ENCODE results near the gene PTPRC. TPM values are rescaled to one million over a fixed set of nuclear protein-coding genes. Genes with fewer than 3 reads are reported as not detected.
A peak's percentile ranks its signal among the peaks of the same experiment; 100 is the strongest.

Gene PTPRC
- total and polyA plus RNA-seq, 4 experiments from 2014 or later = 915 to 1,019 (median 980) TPM

DNA sequence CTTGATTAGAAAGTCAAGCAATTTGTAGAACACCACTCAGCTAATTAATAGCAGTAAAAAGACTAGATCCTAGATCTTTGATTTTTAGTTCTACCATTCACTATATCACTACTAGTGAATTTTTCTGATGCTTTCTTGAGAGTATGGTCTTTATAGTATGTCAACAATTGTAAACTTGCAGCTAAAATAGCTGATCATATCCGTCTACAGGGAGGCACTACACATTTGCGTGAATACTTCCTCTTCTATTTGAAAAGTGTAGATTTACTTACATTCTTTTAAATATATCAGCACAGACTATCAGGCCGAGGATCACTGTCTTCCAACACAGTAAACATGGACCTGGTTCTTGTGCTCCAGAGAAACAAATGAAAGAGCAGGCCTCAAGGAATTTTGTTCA lies 18.6 kb upstream of the PTPRC start:
- peak overlapping the region; percentile 73 to 92 (median 85) for H3K4me3 Mint-ChIP-seq
- POLR2A ChIA-PET (ENCODE audit: partially characterized antibody) = interaction anchor here (0.6 to 7.4 kb wide), 27 partner anchors 12 to 845 kb away, joined by 3 to 494 read pairs (median 20); partner anchors contain the start of genes DENND1B and PTPRC
- no peaks in the 10 kb centered on the region for H3K36me3 ChIP-seq (ENCODE audit: insufficient read depth, low read length)
- H3K4me1 Mint-ChIP-seq = peaks cover 62 to 88% (median 78%) of the 10 kb centered on the region in 4 donors
- CTCF ChIA-PET (ENCODE audit: partially characterized antibody) = interaction anchor here (0.8 to 5.1 kb wide), 28 partner anchors 9 to 153 kb away, joined by 3 to 93 read pairs (median 6); partner anchors contain the start of gene PTPRC
- H3K9me3 ChIP-seq (ENCODE audit: control insufficient read depth in 1 of 2, low read length in 2 of 2) = no peaks in the 10 kb centered on the region
- peaks cover 0 to 2% (median 0%) of the 10 kb centered on the region in 8 donors for H3K9me3 Mint-ChIP-seq
- intact Hi-C loops (cut with micrococcal nuclease) = loop anchor here (2.0 kb wide), 1 partner anchor 63 kb away; no protein-coding TSS in a partner anchor
- H3K27ac ChIP-seq (ENCODE audit: low read depth, low read length) = peak overlapping the region; percentile 73
- no peak for DNase-seq
- no peaks in the 10 kb centered on the region for H3K36me3 Mint-ChIP-seq
- no peaks in the 10 kb centered on the region for H3K27me3 Mint-ChIP-seq
- no peaks in the 10 kb centered on the region for H3K27me3 ChIP-seq (ENCODE audit: insufficient read depth, low read length)
- H3K27ac Mint-ChIP-seq = peak overlapping the region; percentile 91 to 98 (median 95)
- H3K4me1 ChIP-seq (ENCODE audit: insufficient read depth, low read length) = peaks cover 100% of the 10 kb centered on the region
- H3K4me3 ChIP-seq (ENCODE audit: low read length in 2 of 2) = peak overlapping the region; percentile 18 to 59

DNA sequence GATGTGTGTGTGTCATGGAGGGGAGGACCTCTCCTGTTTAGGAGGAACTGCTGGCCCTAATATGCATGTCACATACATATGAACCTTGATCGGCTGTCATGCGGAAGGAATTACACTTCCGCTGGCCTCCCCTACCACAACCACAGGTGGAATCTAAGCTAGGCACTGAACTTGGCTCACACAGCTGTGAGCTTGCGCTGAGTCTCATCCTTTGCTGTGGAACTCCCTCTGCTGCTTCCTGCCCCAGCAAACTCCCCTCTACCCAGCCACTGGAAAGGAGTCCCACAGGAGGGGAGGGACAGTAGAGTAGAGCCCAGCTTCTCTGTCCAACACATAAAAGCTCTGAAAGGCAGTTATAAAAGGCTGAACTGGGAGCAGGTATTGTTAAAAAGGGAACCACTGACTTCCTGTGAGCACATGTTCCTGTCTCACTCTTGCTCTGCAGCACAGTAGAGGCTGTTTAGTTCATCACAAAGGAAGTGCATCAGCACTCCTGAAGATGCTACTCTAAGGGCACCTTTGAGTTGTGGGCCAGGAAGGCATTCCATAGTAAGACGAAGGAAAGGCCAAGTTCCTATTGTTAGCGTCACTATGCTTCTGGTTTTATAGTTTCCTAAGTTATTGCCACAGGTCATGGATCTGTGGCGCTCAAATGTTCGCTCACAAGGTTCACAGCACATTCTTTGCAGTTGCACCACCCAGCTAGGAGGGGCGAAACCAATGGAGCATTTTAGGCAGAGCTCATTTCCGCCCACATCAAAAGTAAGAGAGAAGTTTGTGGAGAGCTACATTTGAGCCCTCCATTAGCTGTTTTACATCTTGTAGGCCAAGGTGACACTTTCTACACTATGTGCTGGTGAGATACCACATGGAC lies 17.7 kb upstream of the PTPRC start:
- Histone ChIP-seq H3K27ac (ENCODE audit: low read depth, low read length) (peak overlapping the region; percentile 73), H3K36me3 (ENCODE audit: insufficient read depth, low read length) (no peaks in the 10 kb centered on the region), H3K4me3 (ENCODE audit: low read length in 2 of 2) (peak overlapping the region; percentile 18 to 59), H3K9me3 (ENCODE audit: control insufficient read depth in 1 of 2, low read length in 2 of 2) (no peaks in the 10 kb centered on the region), H3K27me3 (ENCODE audit: insufficient read depth, low read length) (no peaks in the 10 kb centered on the region), H3K4me1 (ENCODE audit: insufficient read depth, low read length) (peaks cover 100% of the 10 kb centered on the region)
- DNase-seq = peak; percentile 77 to 87 (median 80)
- H3K27ac Mint-ChIP-seq = peak overlapping the region; percentile 91 to 98 (median 95)
- ChIA-PET CTCF (ENCODE audit: partially characterized antibody) (interaction anchor here (0.7 to 5.1 kb wide), 23 partner anchors 10 to 101 kb away, joined by 3 to 93 read pairs (median 9); partner anchors contain the start of gene PTPRC), POLR2A (ENCODE audit: partially characterized antibody) (interaction anchor here (0.8 to 7.4 kb wide), 31 partner anchors 8 to 846 kb away, joined by 3 to 494 read pairs (median 14); partner anchors contain the start of genes DENND1B and PTPRC)
- intact Hi-C loops (cut with micrococcal nuclease) = loop anchor here (1.0 to 2.0 kb wide), 7 partner anchors 8 to 98 kb away; partner anchors contain the start of gene PTPRC
- H3K4me3 Mint-ChIP-seq = peak overlapping the region; percentile 73 to 92 (median 85)
- no peaks in the 10 kb centered on the region for H3K27me3 Mint-ChIP-seq
- H3K36me3 Mint-ChIP-seq = no peaks in the 10 kb centered on the region
- peaks cover 62 to 88% (median 79%) of the 10 kb centered on the region in 4 donors for H3K4me1 Mint-ChIP-seq
- peaks cover 0 to 2% (median 0%) of the 10 kb centered on the region in 8 donors for H3K9me3 Mint-ChIP-seq

DNA sequence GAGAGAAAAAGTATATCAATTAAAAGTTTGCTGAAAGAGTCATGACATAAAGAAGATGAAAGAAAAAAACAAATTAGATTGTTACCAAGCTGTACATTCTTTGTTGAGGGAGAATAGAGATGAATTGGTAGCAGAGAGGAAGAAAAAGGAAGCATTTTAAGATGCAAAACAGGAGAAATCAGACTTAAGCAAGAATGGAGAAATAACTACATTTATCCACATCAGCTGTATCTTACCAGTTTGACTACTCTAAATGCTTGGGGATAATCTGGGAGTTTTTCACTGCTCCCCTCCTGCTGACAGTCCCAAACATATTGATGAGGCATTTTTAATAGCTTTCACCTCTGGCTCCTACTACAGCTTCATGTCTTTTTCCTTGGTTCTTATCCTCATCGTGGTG lies 16.8 kb upstream of the PTPRC start:
- Histone ChIP-seq H3K27ac (ENCODE audit: low read depth, low read length) (peak overlapping the region; percentile 73), H3K9me3 (ENCODE audit: control insufficient read depth in 1 of 2, low read length in 2 of 2) (no peaks in the 10 kb centered on the region), H3K4me1 (ENCODE audit: insufficient read depth, low read length) (peaks cover 100% of the 10 kb centered on the region), H3K4me3 (ENCODE audit: low read length in 2 of 2) (peak overlapping the region; percentile 10 to 59), H3K36me3 (ENCODE audit: insufficient read depth, low read length) (no peaks in the 10 kb centered on the region), H3K27me3 (ENCODE audit: insufficient read depth, low read length) (no peaks in the 10 kb centered on the region)
- peaks cover 69 to 95% (median 85%) of the 10 kb centered on the region in 4 donors for H3K4me1 Mint-ChIP-seq
- peaks cover 0 to 6% (median 0%) of the 10 kb centered on the region in 8 donors for H3K9me3 Mint-ChIP-seq
- ChIA-PET POLR2A (ENCODE audit: partially characterized antibody) (interaction anchor here (1.1 to 7.4 kb wide), 27 partner anchors 9 to 463 kb away, joined by 3 to 494 read pairs (median 20); partner anchors contain the start of gene PTPRC), CTCF (ENCODE audit: partially characterized antibody) (interaction anchor here (1.5 to 5.1 kb wide), 15 partner anchors 9 to 101 kb away, joined by 3 to 93 read pairs (median 13); partner anchors contain the start of gene PTPRC)
- intact Hi-C loops (cut with micrococcal nuclease) = no loop called here
- peak overlapping the region; percentile 73 to 92 (median 85) for H3K4me3 Mint-ChIP-seq
- H3K27me3 Mint-ChIP-seq = no peaks in the 10 kb centered on the region
- no peaks in the 10 kb centered on the region for H3K36me3 Mint-ChIP-seq
- DNase-seq = no peak
- peak overlapping the region; percentile 91 to 98 (median 95) for H3K27ac Mint-ChIP-seq

GRCh38 chr1:198623752-198624647 lies 14.8 kb upstream of the PTPRC start:
- H3K4me3 Mint-ChIP-seq = peak overlapping the region in 7 of 8 donors; percentile 40 to 75 (median 56)
- Histone ChIP-seq H3K4me3 (ENCODE audit: low read length in 2 of 2) (no peak overlapping the region), H3K4me1 (ENCODE audit: insufficient read depth, low read length) (peaks cover 100% of the 10 kb centered on the region), H3K27ac (ENCODE audit: low read depth, low read length) (peak overlapping the region; percentile 21), H3K27me3 (ENCODE audit: insufficient read depth, low read length) (no peaks in the 10 kb centered on the region), H3K36me3 (ENCODE audit: insufficient read depth, low read length) (no peaks in the 10 kb centered on the region), H3K9me3 (ENCODE audit: control insufficient read depth in 1 of 2, low read length in 2 of 2) (no peaks in the 10 kb centered on the region)
- no peaks in the 10 kb centered on the region for H3K27me3 Mint-ChIP-seq
- H3K27ac Mint-ChIP-seq = peak overlapping the region; percentile 77 to 98 (median 91)
- intact Hi-C loops (cut with micrococcal nuclease) = no loop called here
- DNase-seq = peak in 1 of 5 donors; percentile 65
- peaks cover 82 to 98% (median 92%) of the 10 kb centered on the region in 4 donors for H3K4me1 Mint-ChIP-seq
- ChIA-PET CTCF (ENCODE audit: partially characterized antibody) (interaction anchor here (1.4 to 5.1 kb wide), 5 partner anchors 11 to 101 kb away, joined by 4 to 56 read pairs (median 5); no protein-coding TSS in a partner anchor), POLR2A (ENCODE audit: partially characterized antibody) (interaction anchor here (0.8 to 7.4 kb wide), 13 partner anchors 8 to 100 kb away, joined by 3 to 494 read pairs (median 10); partner anchors contain the start of gene PTPRC)
- H3K9me3 Mint-ChIP-seq = peaks cover 0 to 6% (median 0%) of the 10 kb centered on the region in 8 donors
- peaks cover 0 to 1% of the 10 kb centered on the region in 2 donors for H3K36me3 Mint-ChIP-seq

DNA sequence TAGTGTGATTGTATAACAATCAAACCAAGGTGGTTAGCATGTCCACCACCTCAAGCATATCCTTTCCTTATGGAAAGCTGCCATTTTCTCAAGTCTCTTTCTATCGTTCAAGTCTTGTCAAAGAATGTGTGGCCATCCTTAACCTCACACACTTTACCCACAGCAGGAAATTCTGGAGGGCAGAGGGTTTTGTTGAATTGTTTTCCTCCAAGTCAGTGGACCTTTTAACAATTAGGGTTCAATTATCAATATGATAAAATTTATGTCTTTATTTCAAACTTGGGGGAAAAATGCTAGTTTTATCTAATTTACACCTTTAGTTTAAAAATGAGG lies 14.2 kb upstream of the PTPRC start:
- intact Hi-C loops (cut with micrococcal nuclease) = no loop called here
- Mint-ChIP-seq H3K36me3 (peaks cover 0 to 1% of the 10 kb centered on the region in 2 donors), H3K27ac (peak overlapping the region; percentile 77 to 96 (median 91)), H3K4me1 (peaks cover 83 to 98% (median 92%) of the 10 kb centered on the region in 4 donors), H3K27me3 (no peaks in the 10 kb centered on the region), H3K9me3 (peaks cover 0 to 6% (median 0%) of the 10 kb centered on the region in 8 donors), H3K4me3 (peak overlapping the region in 6 of 8 donors; percentile 29 to 75 (median 58))
- H3K9me3 ChIP-seq (ENCODE audit: control insufficient read depth in 1 of 2, low read length in 2 of 2) = no peaks in the 10 kb centered on the region
- H3K4me3 ChIP-seq (ENCODE audit: low read length in 2 of 2) = no peak overlapping the region
- peak overlapping the region; percentile 21 for H3K27ac ChIP-seq (ENCODE audit: low read depth, low read length)
- ChIA-PET CTCF (ENCODE audit: partially characterized antibody) (interaction anchor here (1.4 to 2.0 kb wide), 5 partner anchors 11 to 102 kb away, joined by 4 to 11 read pairs (median 5); no protein-coding TSS in a partner anchor), POLR2A (ENCODE audit: partially characterized antibody) (interaction anchor here (0.8 to 7.4 kb wide), 14 partner anchors 9 to 101 kb away, joined by 3 to 494 read pairs (median 8); partner anchors contain the start of gene PTPRC)
- H3K36me3 ChIP-seq (ENCODE audit: insufficient read depth, low read length) = no peaks in the 10 kb centered on the region
- peaks cover 100% of the 10 kb centered on the region for H3K4me1 ChIP-seq (ENCODE audit: insufficient read depth, low read length)
- H3K27me3 ChIP-seq (ENCODE audit: insufficient read depth, low read length) = no peaks in the 10 kb centered on the region
- DNase-seq = no peak

GRCh38 chr1:198627436-198628066 lies 11.3 kb upstream of the PTPRC start:
- Histone ChIP-seq H3K4me3 (ENCODE audit: low read length in 2 of 2) (peak overlapping the region in 1 of 2 donors; percentile 26), H3K27ac (ENCODE audit: low read depth, low read length) (peak overlapping the region; percentile 38), H3K27me3 (ENCODE audit: insufficient read depth, low read length) (no peaks in the 10 kb centered on the region), H3K4me1 (ENCODE audit: insufficient read depth, low read length) (peaks cover 100% of the 10 kb centered on the region), H3K9me3 (ENCODE audit: control insufficient read depth in 1 of 2, low read length in 2 of 2) (no peaks in the 10 kb centered on the region), H3K36me3 (ENCODE audit: insufficient read depth, low read length) (no peaks in the 10 kb centered on the region)
- DNase-seq = peak in 1 of 5 donors; percentile 24
- ChIA-PET CTCF (ENCODE audit: partially characterized antibody) (interaction anchor here (1.2 to 1.5 kb wide), 2 partner anchors 11 to 105 kb away, joined by 3 to 4 read pairs; no protein-coding TSS in a partner anchor), POLR2A (ENCODE audit: partially characterized antibody) (interaction anchor here (1.0 to 1.5 kb wide), 7 partner anchors 9 to 55 kb away, joined by 3 to 9 read pairs (median 4); partner anchors contain the start of gene PTPRC)
- Mint-ChIP-seq H3K27me3 (no peaks in the 10 kb centered on the region), H3K9me3 (peaks cover 0 to 6% (median 0%) of the 10 kb centered on the region in 8 donors), H3K4me3 (peak overlapping the region; percentile 45 to 85 (median 79)), H3K4me1 (peaks cover 77 to 96% (median 84%) of the 10 kb centered on the region in 4 donors), H3K27ac (peak overlapping the region; percentile 89 to 96 (median 91)), H3K36me3 (peaks cover 0 to 1% of the 10 kb centered on the region in 2 donors)
- intact Hi-C loops (cut with micrococcal nuclease) = loop anchor here (1.0 kb wide), 1 partner anchor 9 kb away; no protein-coding TSS in a partner anchor

All from CD4-positive, alpha-beta memory T cell (primary cell).